GM23338 (cell line): ENCODE results near the gene RNF133. TPM values are rescaled to one million over a fixed set of nuclear protein-coding genes. Genes with fewer than 3 reads are reported as not detected.
A peak's percentile ranks its signal among the peaks of the same experiment; 100 is the strongest.

Experiments
- ATAC-seq: fragments of 200-7000 bp; cut with Tn5 transposase; 3 replicates; pipeline ENCODE4 v1.9.1; 2020
- DNase-seq: peaks from one replicate; pipeline ENCODE4 v3.0.0-alpha.2; 2015; ENCODE audit warnings: low spot score
- H2AFZ ChIP-seq: fragments of 200-600 bp; sonication (generic); 2 replicates; pipeline ENCODE4 v1.8.0; 2016; ENCODE audit warnings: antibody characterized with exemption, mild to moderate bottlenecking, moderate library complexity
- H3F3A ChIP-seq: fragments of 200-600 bp; sonication (generic); replicated peaks from 2 replicates; pipeline ENCODE4 v1.8.0; 2017; ENCODE audit warnings: antibody characterized with exemption, mixed run types, low read depth
- H3K27ac ChIP-seq: fragments of 200-600 bp; sonication (generic); 2 replicates; pipeline ENCODE4 v1.6.1; 2016; ENCODE audit warnings: low read depth
- H3K27me3 ChIP-seq: fragments of 200-600 bp; sonication (generic); 2 replicates; pipeline ENCODE4 v1.8.0; 2016; ENCODE audit warnings: mild to moderate bottlenecking, mixed run types, moderate library complexity; ENCODE audit not compliant: insufficient read depth
- H3K36me3 ChIP-seq: fragments of 200-600 bp; sonication (generic); 2 replicates; pipeline ENCODE4 v1.8.0; 2016; ENCODE audit warnings: mild to moderate bottlenecking; ENCODE audit not compliant: insufficient read depth
- H3K4me1 ChIP-seq: fragments of 200-600 bp; sonication (generic); 2 replicates; pipeline ENCODE4 v1.8.0; 2016; ENCODE audit warnings: mild to moderate bottlenecking, moderate library complexity; ENCODE audit not compliant: insufficient read depth
- H3K4me2 ChIP-seq: fragments of 200-600 bp; sonication (generic); 2 replicates; pipeline ENCODE4 v1.7.1; 2017; ENCODE audit warnings: mixed run types
- H3K4me3 ChIP-seq: fragments of 200-600 bp; sonication (generic); 2 replicates; pipeline ENCODE4 v1.6.1; 2016; ENCODE audit warnings: mixed run types
- H3K79me2 ChIP-seq: fragments of 200-600 bp; sonication (generic); replicated peaks from 2 replicates; pipeline ENCODE4 v1.8.0; 2017; ENCODE audit warnings: mild to moderate bottlenecking; ENCODE audit not compliant: insufficient read depth
- H3K9me2 ChIP-seq: fragments of 200-600 bp; sonication (generic); 2 replicates; pipeline ENCODE4 v1.8.0; 2017; ENCODE audit not compliant: insufficient read depth
- H4K20me1 ChIP-seq: fragments of 200-600 bp; sonication (generic); replicated peaks from 2 replicates; pipeline ENCODE4 v1.8.0; 2017; ENCODE audit warnings: mild to moderate bottlenecking; ENCODE audit not compliant: insufficient read depth
- H3K27ac Mint-ChIP-seq: 2 replicates; pipeline ENCODE4 v1.8.0; 2020; ENCODE audit warnings: inconsistent platforms, mild to moderate bottlenecking, moderate library complexity, mixed read lengths
- H3K27me3 Mint-ChIP-seq: 3 replicates; pipeline ENCODE4 v1.8.0; 2022; ENCODE audit warnings: low read depth, mild to moderate bottlenecking, moderate library complexity, mixed read lengths, inconsistent platforms; ENCODE audit not compliant: insufficient read depth, poor library complexity
- H3K36me3 Mint-ChIP-seq: 3 replicates; pipeline ENCODE4 v1.8.0; 2021; ENCODE audit warnings: low read depth, mild to moderate bottlenecking, inconsistent platforms, moderate library complexity, mixed read lengths
- H3K4me1 Mint-ChIP-seq: 3 replicates; pipeline ENCODE4 v1.8.0; 2020; ENCODE audit warnings: mild to moderate bottlenecking, inconsistent platforms, mixed read lengths
- H3K4me3 Mint-ChIP-seq: 3 replicates; pipeline ENCODE4 v1.8.0; 2021; ENCODE audit warnings: moderate library complexity, mild to moderate bottlenecking, inconsistent platforms, mixed read lengths
- H3K9me3 Mint-ChIP-seq: 3 replicates; pipeline ENCODE4 v1.8.0; 2020; ENCODE audit warnings: moderate library complexity, mild to moderate bottlenecking, inconsistent platforms, mixed read lengths
- CREB1 ChIP-seq: fragments of 250-450 bp; sonication (Bioruptor Pico); IDR thresholded peaks from 2 replicates; pipeline ENCODE4 v1.5.0; 2020; ENCODE audit warnings: low read depth, mild to moderate bottlenecking, moderate library complexity
- EZH2 ChIP-seq: fragments of 200-600 bp; sonication (generic); IDR thresholded peaks from one replicate; pipeline ENCODE4 v1.8.0; 2017; ENCODE audit warnings: antibody characterized with exemption, mild to moderate bottlenecking, low read depth; ENCODE audit not compliant: unreplicated experiment
- NANOG ChIP-seq: IDR thresholded peaks from 2 replicates; pipeline ENCODE4 v1.6.1; 2016; ENCODE audit warnings: antibody characterized with exemption, borderline replicate concordance
- POLR2AphosphoS5 ChIP-seq: IDR thresholded peaks from 2 replicates; pipeline ENCODE4 v1.6.1; 2016; ENCODE audit warnings: antibody characterized with exemption, low read depth
- ZNF114 ChIP-seq: fragments of 250-450 bp; sonication (Bioruptor Pico); IDR thresholded peaks from 2 replicates; pipeline ENCODE4 v1.5.0; 2020; ENCODE audit warnings: mild to moderate bottlenecking, moderate library complexity
- ZNF331 ChIP-seq: fragments of 250-450 bp; sonication (Bioruptor Pico); IDR thresholded peaks from 2 replicates; pipeline ENCODE4 v1.5.0; 2020; ENCODE audit warnings: low read depth, mild to moderate bottlenecking, moderate library complexity
- polyA plus RNA-seq: library from polyadenylated mRNA; unstranded; fragments of >200 nt; fragmentation: Nextera tagmentation; extraction: Ambion mirVana; gene quantifications from 2 replicates; pipeline ENCODE4 v1.2.1, GENCODE V29; 2016
- total RNA-seq: library from RNA; depleted of rRNA; stranded (reverse); fragments of >200 nt; shearing (Covaris generic); gene quantifications from 2 replicates; pipeline ENCODE4 v1.2.3, GENCODE V29; 2014
- TF ChIP-seq, protein P1 (sequence below): fragments of 250-450 bp; sonication (Bioruptor Pico); IDR thresholded peaks from 2 replicates; pipeline ENCODE4 v1.5.0; 2020; ENCODE audit warnings: mild to moderate bottlenecking, moderate library complexity

The RNF133 gene
- total and polyA plus RNA-seq, 2 experiments from 2014 or later, result 2.0 TPM; not detected in 1

DNA sequence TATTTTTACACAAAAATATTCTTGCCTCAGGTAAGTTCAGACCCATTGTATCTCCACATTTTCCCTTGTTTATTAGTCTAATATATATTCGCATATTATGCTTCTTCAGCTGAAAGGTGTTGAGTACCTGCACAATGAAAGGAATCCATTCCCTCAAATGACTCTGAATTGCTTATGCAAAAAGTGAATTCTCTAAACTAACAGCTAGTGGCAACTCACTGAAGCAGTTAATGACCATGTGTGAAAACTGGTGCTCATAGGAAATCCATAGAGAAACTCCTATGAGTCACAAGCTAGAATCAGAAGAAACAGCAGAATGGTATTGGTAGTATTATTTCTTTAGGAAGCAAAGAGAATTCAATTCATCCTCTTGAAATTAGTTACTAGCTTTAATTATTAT, 37.3 kb upstream of the RNF133 start:
- no peaks in the 10 kb centered on the region for H3K27me3 Mint-ChIP-seq
- H3K36me3 Mint-ChIP-seq, result peaks cover 11% of the 10 kb centered on the region; the same call in 2 of the 3 replicates
- Histone ChIP-seq H3K27ac (peak overlapping the region; percentile 89), H3K36me3 (no peaks in the 10 kb centered on the region), H3K4me1 (peaks cover 61% of the 10 kb centered on the region), H3K4me3 (peak overlapping the region; percentile 36), H3K9me2 (no peaks in the 10 kb centered on the region), H3F3A (no peaks in the 10 kb centered on the region), H3K79me2 (0 out of 2 replicates have a peak, but pooled peaks cover 3% of the 10 kb centered on the region), H2AFZ (no peak overlapping the region), H3K4me2 (peak overlapping the region; percentile 67), H3K27me3 (no peaks in the 10 kb centered on the region), H4K20me1 (no peaks in the 10 kb centered on the region)
- peak; percentile 46; the same call in 2 of the 3 replicates for ATAC-seq
- peak overlapping the region; percentile 96 for H3K27ac Mint-ChIP-seq
- no peak for DNase-seq
- no peak overlapping the region for H3K4me3 Mint-ChIP-seq
- TF ChIP-seq NANOG (peak; percentile 88; the same call in 1 of the 2 replicates), EZH2 (no peak), POLR2AphosphoS5 (no peak), ZNF331 (CRISPR knock-in tag) (no peak), CREB1 (CRISPR knock-in tag) (no peak), ZNF114 (no peak)
- TF ChIP-seq, protein P1, sequence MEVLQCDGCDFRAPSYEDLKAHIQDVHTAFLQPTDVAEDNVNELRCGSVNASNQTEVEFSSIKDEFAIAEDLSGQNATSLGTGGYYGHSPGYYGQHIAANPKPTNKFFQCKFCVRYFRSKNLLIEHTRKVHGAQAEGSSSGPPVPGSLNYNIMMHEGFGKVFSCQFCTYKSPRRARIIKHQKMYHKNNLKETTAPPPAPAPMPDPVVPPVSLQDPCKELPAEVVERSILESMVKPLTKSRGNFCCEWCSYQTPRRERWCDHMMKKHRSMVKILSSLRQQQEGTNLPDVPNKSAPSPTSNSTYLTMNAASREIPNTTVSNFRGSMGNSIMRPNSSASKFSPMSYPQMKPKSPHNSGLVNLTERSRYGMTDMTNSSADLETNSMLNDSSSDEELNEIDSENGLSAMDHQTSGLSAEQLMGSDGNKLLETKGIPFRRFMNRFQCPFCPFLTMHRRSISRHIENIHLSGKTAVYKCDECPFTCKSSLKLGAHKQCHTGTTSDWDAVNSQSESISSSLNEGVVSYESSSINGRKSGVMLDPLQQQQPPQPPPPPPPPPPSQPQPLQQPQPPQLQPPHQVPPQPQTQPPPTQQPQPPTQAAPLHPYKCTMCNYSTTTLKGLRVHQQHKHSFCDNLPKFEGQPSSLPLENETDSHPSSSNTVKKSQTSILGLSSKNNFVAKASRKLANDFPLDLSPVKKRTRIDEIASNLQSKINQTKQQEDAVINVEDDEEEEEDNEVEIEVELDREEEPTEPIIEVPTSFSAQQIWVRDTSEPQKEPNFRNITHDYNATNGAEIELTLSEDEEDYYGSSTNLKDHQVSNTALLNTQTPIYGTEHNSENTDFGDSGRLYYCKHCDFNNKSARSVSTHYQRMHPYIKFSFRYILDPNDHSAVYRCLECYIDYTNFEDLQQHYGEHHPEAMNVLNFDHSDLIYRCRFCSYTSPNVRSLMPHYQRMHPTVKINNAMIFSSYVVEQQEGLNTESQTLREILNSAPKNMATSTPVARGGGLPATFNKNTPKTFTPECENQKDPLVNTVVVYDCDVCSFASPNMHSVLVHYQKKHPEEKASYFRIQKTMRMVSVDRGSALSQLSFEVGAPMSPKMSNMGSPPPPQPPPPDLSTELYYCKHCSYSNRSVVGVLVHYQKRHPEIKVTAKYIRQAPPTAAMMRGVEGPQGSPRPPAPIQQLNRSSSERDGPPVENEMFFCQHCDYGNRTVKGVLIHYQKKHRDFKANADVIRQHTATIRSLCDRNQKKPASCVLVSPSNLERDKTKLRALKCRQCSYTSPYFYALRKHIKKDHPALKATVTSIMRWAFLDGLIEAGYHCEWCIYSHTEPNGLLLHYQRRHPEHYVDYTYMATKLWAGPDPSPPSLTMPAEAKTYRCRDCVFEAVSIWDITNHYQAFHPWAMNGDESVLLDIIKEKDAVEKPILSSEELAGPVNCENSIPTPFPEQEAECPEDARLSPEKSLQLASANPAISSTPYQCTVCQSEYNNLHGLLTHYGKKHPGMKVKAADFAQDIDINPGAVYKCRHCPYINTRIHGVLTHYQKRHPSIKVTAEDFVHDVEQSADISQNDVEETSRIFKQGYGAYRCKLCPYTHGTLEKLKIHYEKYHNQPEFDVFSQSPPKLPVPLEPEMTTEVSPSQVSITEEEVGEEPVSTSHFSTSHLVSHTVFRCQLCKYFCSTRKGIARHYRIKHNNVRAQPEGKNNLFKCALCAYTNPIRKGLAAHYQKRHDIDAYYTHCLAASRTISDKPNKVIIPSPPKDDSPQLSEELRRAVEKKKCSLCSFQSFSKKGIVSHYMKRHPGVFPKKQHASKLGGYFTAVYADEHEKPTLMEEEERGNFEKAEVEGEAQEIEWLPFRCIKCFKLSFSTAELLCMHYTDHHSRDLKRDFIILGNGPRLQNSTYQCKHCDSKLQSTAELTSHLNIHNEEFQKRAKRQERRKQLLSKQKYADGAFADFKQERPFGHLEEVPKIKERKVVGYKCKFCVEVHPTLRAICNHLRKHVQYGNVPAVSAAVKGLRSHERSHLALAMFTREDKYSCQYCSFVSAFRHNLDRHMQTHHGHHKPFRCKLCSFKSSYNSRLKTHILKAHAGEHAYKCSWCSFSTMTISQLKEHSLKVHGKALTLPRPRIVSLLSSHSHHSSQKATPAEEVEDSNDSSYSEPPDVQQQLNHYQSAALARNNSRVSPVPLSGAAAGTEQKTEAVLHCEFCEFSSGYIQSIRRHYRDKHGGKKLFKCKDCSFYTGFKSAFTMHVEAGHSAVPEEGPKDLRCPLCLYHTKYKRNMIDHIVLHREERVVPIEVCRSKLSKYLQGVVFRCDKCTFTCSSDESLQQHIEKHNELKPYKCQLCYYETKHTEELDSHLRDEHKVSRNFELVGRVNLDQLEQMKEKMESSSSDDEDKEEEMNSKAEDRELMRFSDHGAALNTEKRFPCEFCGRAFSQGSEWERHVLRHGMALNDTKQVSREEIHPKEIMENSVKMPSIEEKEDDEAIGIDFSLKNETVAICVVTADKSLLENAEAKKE (CRISPR knock-in tag), result peak; percentile 37; the same call in 1 of the 2 replicates
- H3K9me3 Mint-ChIP-seq, result no peaks in the 10 kb centered on the region
- peaks cover 57% of the 10 kb centered on the region for H3K4me1 Mint-ChIP-seq
